Measurements from ENCODE around the gene GGACT.

GGACT gene

GRCh38 chr13:100633461-100633860, 44.9 kb upstream of the GGACT start:
- H3K9me2 ChIP-seq (replicated peaks; ENCODE audit: insufficient read depth, low read length): no peaks in the 10 kb centered on the region
- no peak overlapping the region for H2AFZ ChIP-seq (ENCODE audit: low read length)
- no peaks in the 10 kb centered on the region for H3K9me3 ChIP-seq (replicated peaks; ENCODE audit: insufficient read depth, low read length)
- no peak overlapping the region for H3K4me2 ChIP-seq (ENCODE audit: low read depth, low read length)
- no peaks in the 10 kb centered on the region for H3F3A ChIP-seq (ENCODE audit: insufficient read depth, low read length)
- no peaks in the 10 kb centered on the region; the same call in 1 of the 2 replicates for H3K36me3 ChIP-seq (replicated peaks; ENCODE audit: insufficient read depth, low read length)
- no peaks in the 10 kb centered on the region for H3K4me1 ChIP-seq (ENCODE audit: low read length)
- H4K20me1 ChIP-seq (ENCODE audit: insufficient read depth, low read length): no peaks in the 10 kb centered on the region
- no peak overlapping the region for H3K4me3 ChIP-seq (ENCODE audit: low read length)
- no peak overlapping the region for H3K9ac ChIP-seq (ENCODE audit: low read length)
- no peaks in the 10 kb centered on the region for H3K27me3 ChIP-seq (replicated peaks; ENCODE audit: insufficient read depth, low read length)
- no peak for DNase-seq
- no peak for TF ChIP-seq EZH2 (optimal IDR thresholded peaks at IDR 0.05; ENCODE audit: low read depth, low read length)
- no peak for TF ChIP-seq CTCF (IDR thresholded peaks at IDR 0.05; ENCODE audit: low read length)
- TF ChIP-seq EZH2phosphoT487 (IDR thresholded peaks at IDR 0.05; ENCODE audit: low read length): no peak
- H3K27ac ChIP-seq (ENCODE audit: low read length): no peak overlapping the region
- H3K79me2 ChIP-seq (ENCODE audit: low read length): no peaks in the 10 kb centered on the region

GRCh38 chr13:100630555-100630954, 42.0 kb upstream of the GGACT start:
- Histone ChIP-seq H3K79me2 (ENCODE audit: low read length) (no peaks in the 10 kb centered on the region), H3K27me3 (replicated peaks; ENCODE audit: insufficient read depth, low read length) (no peaks in the 10 kb centered on the region), H3F3A (ENCODE audit: insufficient read depth, low read length) (no peaks in the 10 kb centered on the region), H3K36me3 (replicated peaks; ENCODE audit: insufficient read depth, low read length) (no peaks in the 10 kb centered on the region), H3K9me3 (replicated peaks; ENCODE audit: insufficient read depth, low read length) (no peaks in the 10 kb centered on the region), H2AFZ (ENCODE audit: low read length) (no peak overlapping the region), H3K27ac (ENCODE audit: low read length) (no peak overlapping the region), H3K9ac (ENCODE audit: low read length) (no peak overlapping the region), H3K4me2 (ENCODE audit: low read depth, low read length) (no peak overlapping the region), H3K4me3 (ENCODE audit: low read length) (no peak overlapping the region), H3K9me2 (replicated peaks; ENCODE audit: insufficient read depth, low read length) (no peaks in the 10 kb centered on the region), H4K20me1 (ENCODE audit: insufficient read depth, low read length) (no peaks in the 10 kb centered on the region), H3K4me1 (ENCODE audit: low read length) (no peaks in the 10 kb centered on the region)
- TF ChIP-seq CTCF (IDR thresholded peaks at IDR 0.05; ENCODE audit: low read length) (no peak), EZH2phosphoT487 (IDR thresholded peaks at IDR 0.05; ENCODE audit: low read length) (no peak), EZH2 (optimal IDR thresholded peaks at IDR 0.05; ENCODE audit: low read depth, low read length) (no peak)
- no peak for DNase-seq

- Histone ChIP-seq H3K79me2 (ENCODE audit: low read length) (no peaks in the 10 kb centered on the region), H3K9ac (ENCODE audit: low read length) (no peak overlapping the region), H3K9me2 (replicated peaks; ENCODE audit: insufficient read depth, low read length) (no peaks in the 10 kb centered on the region), H3K27ac (ENCODE audit: low read length) (no peak overlapping the region), H4K20me1 (ENCODE audit: insufficient read depth, low read length) (no peaks in the 10 kb centered on the region), H3F3A (ENCODE audit: insufficient read depth, low read length) (no peaks in the 10 kb centered on the region), H3K36me3 (replicated peaks; ENCODE audit: insufficient read depth, low read length) (no peaks in the 10 kb centered on the region), H3K27me3 (replicated peaks; ENCODE audit: insufficient read depth, low read length) (no peaks in the 10 kb centered on the region), H3K4me1 (ENCODE audit: low read length) (no peaks in the 10 kb centered on the region), H3K4me2 (ENCODE audit: low read depth, low read length) (no peak overlapping the region), H3K9me3 (replicated peaks; ENCODE audit: insufficient read depth, low read length) (no peaks in the 10 kb centered on the region), H3K4me3 (ENCODE audit: low read length) (no peak overlapping the region), H2AFZ (ENCODE audit: low read length) (no peak overlapping the region)
- no peak for TF ChIP-seq CTCF (IDR thresholded peaks at IDR 0.05; ENCODE audit: low read length)
- TF ChIP-seq EZH2phosphoT487 (IDR thresholded peaks at IDR 0.05; ENCODE audit: low read length): no peak
- no peak for TF ChIP-seq EZH2 (optimal IDR thresholded peaks at IDR 0.05; ENCODE audit: low read depth, low read length)
- DNase-seq: no peak
Observed at GRCh38 chr13:100627120-100627519, 38.5 kb upstream of the GGACT start.

All from MM.1S (cell line).